ENCODE measurements around the gene TMEM9B. TPM values are rescaled to one million over a fixed set of nuclear protein-coding genes. Genes with fewer than 3 reads are reported as not detected.

Gene TMEM9B
- total RNA-seq, 5 donors from 2014 or later (not counting 1 experiment from before 2014, with no cell fraction given): 19.9 to 30.5 (median 29.4) TPM

GRCh38 chr11:8905528-8906165 is 58.6 kb downstream of the TMEM9B start:
- Mint-ChIP-seq H3K9me3 (peaks cover 4 to 9% (median 4%) of the 10 kb centered on the region in 3 donors), H3K27me3 (peaks cover 0 to 9% of the 10 kb centered on the region in 2 donors), H3K36me3 (peaks cover 4% of the 10 kb centered on the region), H3K4me1 (peaks cover 12 to 26% (median 18%) of the 10 kb centered on the region in 3 donors), H3K27ac (no peak overlapping the region), H3K4me3 (no peak overlapping the region)
- ATAC-seq (replicated peaks in 1 of 4) (no peak), DNase-seq (no peak)
- WGBS (ENCODE audit: insufficient coverage): no CpG with 5 or more reads among the region's 5 CpGs
- no peak overlapping the region for H3K4me3 ChIP-seq (ENCODE audit: control insufficient read depth in 1 of 2, extremely low read depth in 1 of 2, low read length in 1 of 2)
- no peaks in the 10 kb centered on the region for H3K36me3 ChIP-seq (ENCODE audit: control insufficient read depth in 2 of 2, extremely low read depth in 1 of 2, insufficient read depth in 1 of 2, low read length in 1 of 2)
- ChIA-PET POLR2A (no interaction called here), CTCF (no interaction called here)
- H3K27ac ChIP-seq (ENCODE audit: low read length): no peak overlapping the region
- peaks cover 0 to 2% of the 10 kb centered on the region in 2 experiments for H3K27me3 ChIP-seq (replicated peaks in 1 of 2; ENCODE audit: control insufficient read depth in 2 of 2, extremely low read depth in 1 of 2, insufficient read depth in 2 of 2, low read length in 1 of 2)
- H3K4me1 ChIP-seq (ENCODE audit: control insufficient read depth in 1 of 2, extremely low read depth in 1 of 2, insufficient read depth in 2 of 2, low read length in 2 of 2): peaks cover 2 to 12% of the 10 kb centered on the region in 2 experiments
- H3K9me3 ChIP-seq: no peaks in the 10 kb centered on the region

DNA sequence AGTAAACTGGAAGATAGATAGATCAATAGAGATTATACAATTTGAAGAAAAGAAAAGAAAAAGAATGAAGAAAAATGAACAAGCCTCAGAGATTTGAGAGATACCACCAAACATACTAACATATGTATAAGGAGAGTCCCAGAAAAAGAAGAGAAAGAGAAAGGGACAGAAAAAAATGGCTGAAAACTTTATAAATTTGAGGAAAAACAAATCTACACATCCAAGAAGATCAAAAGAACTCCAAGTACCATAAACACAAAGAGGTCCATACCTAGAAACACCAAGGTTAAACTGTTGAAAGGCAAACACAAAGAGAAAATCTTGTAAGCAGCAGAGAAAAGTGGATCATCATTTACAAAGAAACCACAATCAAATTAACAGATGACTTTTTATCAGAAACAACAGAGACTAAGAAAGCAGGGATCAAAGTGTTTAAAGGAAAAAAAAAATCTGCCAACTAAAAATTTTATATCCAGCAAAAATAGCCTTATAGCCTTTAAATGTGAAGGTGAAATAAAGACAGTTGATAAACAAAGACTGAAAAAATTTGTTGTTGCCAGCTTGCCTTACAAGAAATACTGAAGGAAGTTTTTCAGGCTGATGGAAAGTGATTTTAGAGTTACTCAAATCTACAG is 65.0 kb downstream of the TMEM9B start:
- Mint-ChIP-seq H3K4me1 (no peaks in the 10 kb centered on the region), H3K36me3 (peaks cover 9% of the 10 kb centered on the region), H3K4me3 (no peak overlapping the region), H3K27me3 (peaks cover 0 to 9% of the 10 kb centered on the region in 2 donors), H3K27ac (no peak overlapping the region), H3K9me3 (peaks cover 17 to 31% (median 25%) of the 10 kb centered on the region in 3 donors)
- DNase-seq (no peak), ATAC-seq (replicated peaks in 1 of 4) (no peak)
- Histone ChIP-seq H3K27ac (ENCODE audit: low read length) (no peak overlapping the region), H3K4me1 (ENCODE audit: control insufficient read depth in 1 of 2, extremely low read depth in 1 of 2, insufficient read depth in 2 of 2, low read length in 2 of 2) (no peaks in the 10 kb centered on the region), H3K4me3 (ENCODE audit: control insufficient read depth in 1 of 2, extremely low read depth in 1 of 2, low read length in 1 of 2) (no peak overlapping the region), H3K27me3 (replicated peaks in 1 of 2; ENCODE audit: control insufficient read depth in 2 of 2, extremely low read depth in 1 of 2, insufficient read depth in 2 of 2, low read length in 1 of 2) (no peaks in the 10 kb centered on the region), H3K9me3 (peaks cover 5% of the 10 kb centered on the region), H3K36me3 (ENCODE audit: control insufficient read depth in 2 of 2, extremely low read depth in 1 of 2, insufficient read depth in 1 of 2, low read length in 1 of 2) (no peaks in the 10 kb centered on the region)
- POLR2A ChIA-PET: no interaction called here
- CTCF ChIA-PET: no interaction called here

Other genes with a start within 250 kb of the TMEM9B start
- 10 to 100 TPM in 3 of 5 donors, 1 to 10 TPM in 2; 5.8 to 17.9 (median 11.1) TPM for gene AKIP1, start 53.3 kb downstream of the TMEM9B start, total RNA-seq
- gene C11orf16, start 31.5 kb downstream of the TMEM9B start, total RNA-seq: not detected
- not detected for gene ASCL3, start 21.4 kb downstream of the TMEM9B start, total RNA-seq
- 1 to 10 TPM in 4 of 5 donors, under 1 TPM in 1; 0.89 to 3.9 (median 1.6) TPM for gene NRIP3, start 39.6 kb upstream of the TMEM9B start, total RNA-seq
- 1 to 10 TPM in 1 of 5 donors, under 1 TPM in 3, not detected in 1; 0.22 to 1.3 (median 0.77) TPM for gene SCUBE2, start 127.2 kb upstream of the TMEM9B start, total RNA-seq